ENCODE data around the gene RAB15.

RAB15 gene

GRCh38 chr14:64998455-64998931 lies 26.4 kb upstream of the RAB15 start:
- Histone ChIP-seq H3F3A (ENCODE audit: insufficient read depth, low read length) (no peaks in the 10 kb centered on the region), H3K9me2 (replicated peaks; ENCODE audit: insufficient read depth, low read length) (no peaks in the 10 kb centered on the region), H3K9me3 (replicated peaks; ENCODE audit: insufficient read depth, low read length) (no peaks in the 10 kb centered on the region), H2AFZ (ENCODE audit: low read length) (no peak overlapping the region), H3K36me3 (replicated peaks; ENCODE audit: insufficient read depth, low read length) (no peaks in the 10 kb centered on the region), H4K20me1 (ENCODE audit: insufficient read depth, low read length) (no peaks in the 10 kb centered on the region), H3K4me1 (ENCODE audit: low read length) (no peaks in the 10 kb centered on the region), H3K9ac (ENCODE audit: low read length) (no peak overlapping the region), H3K27me3 (replicated peaks; ENCODE audit: insufficient read depth, low read length) (no peaks in the 10 kb centered on the region), H3K27ac (ENCODE audit: low read length) (no peak overlapping the region), H3K4me2 (ENCODE audit: low read depth, low read length) (no peak overlapping the region), H3K79me2 (ENCODE audit: low read length) (peaks cover 4% of the 10 kb centered on the region; the same call in 1 of the 2 replicates), H3K4me3 (ENCODE audit: low read length) (no peak overlapping the region)
- TF ChIP-seq EZH2phosphoT487 (IDR thresholded peaks at IDR 0.05; ENCODE audit: low read length), result no peak
- TF ChIP-seq EZH2 (optimal IDR thresholded peaks at IDR 0.05; ENCODE audit: low read depth, low read length), result no peak
- TF ChIP-seq CTCF (IDR thresholded peaks at IDR 0.05; ENCODE audit: low read length), result no peak
- DNase-seq, result no peak

- no peaks in the 10 kb centered on the region for H3K9me2 ChIP-seq (replicated peaks; ENCODE audit: insufficient read depth, low read length)
- H3K4me1 ChIP-seq (ENCODE audit: low read length), result no peaks in the 10 kb centered on the region
- DNase-seq, result no peak
- no peak overlapping the region for H3K4me2 ChIP-seq (ENCODE audit: low read depth, low read length)
- H3K9ac ChIP-seq (ENCODE audit: low read length), result no peak overlapping the region
- no peak overlapping the region for H3K4me3 ChIP-seq (ENCODE audit: low read length)
- H3F3A ChIP-seq (ENCODE audit: insufficient read depth, low read length), result no peaks in the 10 kb centered on the region
- no peaks in the 10 kb centered on the region for H3K27me3 ChIP-seq (replicated peaks; ENCODE audit: insufficient read depth, low read length)
- H2AFZ ChIP-seq (ENCODE audit: low read length), result no peak overlapping the region
- no peak overlapping the region for H3K27ac ChIP-seq (ENCODE audit: low read length)
- no peak for TF ChIP-seq EZH2phosphoT487 (IDR thresholded peaks at IDR 0.05; ENCODE audit: low read length)
- no peak for TF ChIP-seq EZH2 (optimal IDR thresholded peaks at IDR 0.05; ENCODE audit: low read depth, low read length)
- no peak for TF ChIP-seq CTCF (IDR thresholded peaks at IDR 0.05; ENCODE audit: low read length)
- H3K36me3 ChIP-seq (replicated peaks; ENCODE audit: insufficient read depth, low read length), result no peaks in the 10 kb centered on the region
- peaks cover 4% of the 10 kb centered on the region; the same call in 1 of the 2 replicates for H3K79me2 ChIP-seq (ENCODE audit: low read length)
- no peaks in the 10 kb centered on the region for H3K9me3 ChIP-seq (replicated peaks; ENCODE audit: insufficient read depth, low read length)
- no peaks in the 10 kb centered on the region for H4K20me1 ChIP-seq (ENCODE audit: insufficient read depth, low read length)
Observed at GRCh38 chr14:64997108-64997794, 25.1 kb upstream of the RAB15 start.

DNA sequence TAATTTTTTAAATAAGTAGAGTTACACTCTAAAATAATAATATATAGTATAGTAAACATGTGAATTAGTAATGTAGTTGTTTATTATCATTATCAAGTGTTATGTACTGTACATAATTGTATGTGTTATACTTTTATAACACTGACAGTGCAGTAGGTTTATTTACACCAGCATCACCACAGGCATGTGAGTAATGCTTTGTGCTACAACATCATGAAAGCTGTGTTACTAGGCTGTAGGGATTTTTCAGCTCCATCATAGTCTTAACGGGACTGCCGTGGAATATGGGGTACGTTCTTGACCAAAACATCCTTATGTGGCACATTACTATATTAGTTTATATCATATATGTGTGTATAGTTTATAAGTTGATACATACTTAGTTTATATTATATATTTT lies 23.2 kb upstream of the RAB15 start:
- no peak for DNase-seq
- Histone ChIP-seq H3K9ac (ENCODE audit: low read length) (no peak overlapping the region), H3K27me3 (replicated peaks; ENCODE audit: insufficient read depth, low read length) (no peaks in the 10 kb centered on the region), H3K9me2 (replicated peaks; ENCODE audit: insufficient read depth, low read length) (no peaks in the 10 kb centered on the region), H3K27ac (ENCODE audit: low read length) (no peak overlapping the region), H3K4me2 (ENCODE audit: low read depth, low read length) (no peak overlapping the region), H4K20me1 (ENCODE audit: insufficient read depth, low read length) (no peaks in the 10 kb centered on the region), H2AFZ (ENCODE audit: low read length) (no peak overlapping the region), H3F3A (ENCODE audit: insufficient read depth, low read length) (no peaks in the 10 kb centered on the region), H3K79me2 (ENCODE audit: low read length) (peaks cover 8% of the 10 kb centered on the region), H3K36me3 (replicated peaks; ENCODE audit: insufficient read depth, low read length) (no peaks in the 10 kb centered on the region), H3K9me3 (replicated peaks; ENCODE audit: insufficient read depth, low read length) (no peaks in the 10 kb centered on the region), H3K4me1 (ENCODE audit: low read length) (no peaks in the 10 kb centered on the region), H3K4me3 (ENCODE audit: low read length) (no peak overlapping the region)
- TF ChIP-seq EZH2phosphoT487 (IDR thresholded peaks at IDR 0.05; ENCODE audit: low read length) (no peak), EZH2 (optimal IDR thresholded peaks at IDR 0.05; ENCODE audit: low read depth, low read length) (no peak)

DNA sequence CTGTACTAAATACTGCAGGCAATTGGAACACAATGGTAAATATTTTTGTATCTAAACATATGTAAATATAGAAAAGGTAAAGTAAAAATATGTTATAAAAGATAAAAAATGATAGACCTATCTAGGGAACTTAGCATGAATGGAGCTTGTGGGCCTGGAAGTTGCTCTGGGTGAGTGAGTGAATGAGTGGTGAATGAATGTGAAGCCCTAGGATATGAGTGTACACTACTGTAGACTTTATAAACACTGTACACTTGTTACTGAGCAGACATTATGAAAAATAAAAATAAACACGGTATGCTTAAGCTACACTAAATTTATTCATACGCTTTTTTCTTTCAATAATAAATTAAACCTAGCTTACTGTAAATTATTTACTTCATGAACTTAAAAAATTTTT lies 22.4 kb upstream of the RAB15 start:
- no peak for TF ChIP-seq EZH2phosphoT487 (IDR thresholded peaks at IDR 0.05; ENCODE audit: low read length)
- TF ChIP-seq EZH2 (optimal IDR thresholded peaks at IDR 0.05; ENCODE audit: low read depth, low read length), result no peak
- no peak for TF ChIP-seq CTCF (IDR thresholded peaks at IDR 0.05; ENCODE audit: low read length)

More for the DNA sequence above, 22.4 kb upstream of the RAB15 start:
- Histone ChIP-seq H3K9me3 (replicated peaks; ENCODE audit: insufficient read depth, low read length) (no peaks in the 10 kb centered on the region), H3K27ac (ENCODE audit: low read length) (no peak overlapping the region), H3K36me3 (replicated peaks; ENCODE audit: insufficient read depth, low read length) (no peaks in the 10 kb centered on the region), H4K20me1 (ENCODE audit: insufficient read depth, low read length) (no peaks in the 10 kb centered on the region), H3K9ac (ENCODE audit: low read length) (no peak overlapping the region), H3K4me3 (ENCODE audit: low read length) (no peak overlapping the region), H3K4me2 (ENCODE audit: low read depth, low read length) (no peak overlapping the region), H3K79me2 (ENCODE audit: low read length) (peaks cover 14% of the 10 kb centered on the region), H3F3A (ENCODE audit: insufficient read depth, low read length) (no peaks in the 10 kb centered on the region), H3K9me2 (replicated peaks; ENCODE audit: insufficient read depth, low read length) (no peaks in the 10 kb centered on the region), H3K27me3 (replicated peaks; ENCODE audit: insufficient read depth, low read length) (no peaks in the 10 kb centered on the region), H2AFZ (ENCODE audit: low read length) (no peak overlapping the region), H3K4me1 (ENCODE audit: low read length) (no peaks in the 10 kb centered on the region)
- no peak for DNase-seq
